OCI-LY3 (cell line): Measurements from ENCODE around the gene GPR37.

Experiments used
- H2AFZ ChIP-seq: fragments of 200-600, 300-600 bp; shearing (Covaris generic); 2 replicates; pipeline ENCODE4 v1.6.0; 2014; ENCODE audit warnings: antibody characterized with exemption, low read depth, low read length
- H3K27ac ChIP-seq: fragments of 200-600, 300-600 bp; sonication (generic); 2 replicates; pipeline ENCODE4 v1.5.1; 2014; ENCODE audit warnings: mild to moderate bottlenecking, low read length, moderate library complexity, mixed read lengths
- H3K27me3 ChIP-seq: fragments of 200-600, 300-600 bp; sonication (generic); 2 replicates; pipeline ENCODE4 v1.6.1; 2014; ENCODE audit warnings: low read depth, low read length, mixed read lengths
- H3K36me3 ChIP-seq: fragments of 200-600, 300-600 bp; sonication (generic); replicated peaks from 2 replicates; pipeline ENCODE3; 2014; ENCODE audit warnings: low read depth, low read length, mixed read lengths
- H3K4me1 ChIP-seq: fragments of 300-600, 200-600 bp; sonication (generic); 2 replicates; pipeline ENCODE4 v1.6.1; 2014; ENCODE audit warnings: low read length, mixed read lengths
- H3K4me2 ChIP-seq: fragments of 200-600, 300-600 bp; sonication (generic); 2 replicates; pipeline ENCODE4 v1.6.1; 2014; ENCODE audit warnings: low read length, mixed read lengths
- H3K4me3 ChIP-seq: fragments of 300-600, 200-600 bp; sonication (generic); 2 replicates; pipeline ENCODE4 v1.5.1; 2014; ENCODE audit warnings: antibody characterized with exemption, mild to moderate bottlenecking, low read length, moderate library complexity
- H3K79me2 ChIP-seq: fragments of 300-600, 200-600 bp; shearing (Covaris generic); 2 replicates; pipeline ENCODE4 v1.6.1; 2014; ENCODE audit warnings: mild to moderate bottlenecking, low read length, mixed read lengths
- H3K9ac ChIP-seq: fragments of 300-600, 200-600 bp; shearing (Covaris generic); 2 replicates; pipeline ENCODE4 v1.6.0; 2014; ENCODE audit warnings: mild to moderate bottlenecking, low read length, moderate library complexity
- H3K9me3 ChIP-seq: fragments of 200-600, 300-600 bp; shearing (Covaris generic); 2 replicates; pipeline ENCODE4 v1.6.1; 2014; ENCODE audit warnings: low read length, mixed read lengths; ENCODE audit not compliant: insufficient read depth
- H4K20me1 ChIP-seq: fragments of 200-600, 300-600 bp; sonication (generic); 2 replicates; pipeline ENCODE4 v1.6.1; 2016; ENCODE audit warnings: low read length, mixed read lengths; ENCODE audit not compliant: insufficient read depth
- CTCF ChIP-seq: fragments of 200-600, 300-600 bp; sonication (generic); IDR thresholded peaks from 2 replicates; pipeline ENCODE4 v1.5.1; 2014; ENCODE audit warnings: antibody characterized with exemption, low read length, low read depth
- EZH2phosphoT487 ChIP-seq: fragments of 200-600 bp; shearing (Covaris generic); IDR thresholded peaks from 2 replicates; pipeline ENCODE4 v1.6.1; 2018; ENCODE audit warnings: antibody characterized with exemption, mixed run types, low read depth

Gene GPR37

GRCh38 chr7:124737760-124738300 is 27.8 kb downstream of the GPR37 start:
- Histone ChIP-seq H3K9me3 (no peaks in the 10 kb centered on the region), H2AFZ (no peak overlapping the region), H4K20me1 (no peaks in the 10 kb centered on the region), H3K27ac (no peak overlapping the region), H3K79me2 (no peaks in the 10 kb centered on the region), H3K36me3 (no peaks in the 10 kb centered on the region), H3K9ac (no peak overlapping the region), H3K4me1 (peaks cover 15% of the 10 kb centered on the region), H3K27me3 (no peaks in the 10 kb centered on the region), H3K4me2 (peak overlapping the region; percentile 29), H3K4me3 (no peak overlapping the region)
- TF ChIP-seq EZH2phosphoT487 = no peak
- TF ChIP-seq CTCF = no peak

DNA sequence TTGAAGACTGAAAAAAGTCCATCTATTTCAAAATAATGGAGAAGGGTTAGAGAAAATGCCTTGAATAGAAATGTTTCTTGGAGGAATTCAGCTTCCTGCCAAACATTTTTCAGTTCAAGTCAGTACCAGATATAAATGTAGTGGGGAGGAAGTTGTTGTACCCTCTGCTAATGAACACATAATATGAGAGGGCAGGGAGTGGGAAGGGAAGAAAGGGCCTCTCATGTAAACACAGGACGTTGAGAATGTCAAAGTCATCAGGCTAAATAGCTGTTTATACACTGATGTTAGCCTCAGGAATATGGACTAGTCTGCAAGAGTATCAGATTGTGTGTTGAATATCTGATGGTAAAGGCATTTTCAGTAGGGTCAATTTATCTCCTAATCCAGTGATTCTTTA is 37.0 kb downstream of the GPR37 start:
- Histone ChIP-seq H3K27me3 (no peaks in the 10 kb centered on the region), H4K20me1 (no peaks in the 10 kb centered on the region), H3K4me3 (no peak overlapping the region), H3K36me3 (no peaks in the 10 kb centered on the region), H3K27ac (no peak overlapping the region), H2AFZ (no peak overlapping the region), H3K9me3 (no peaks in the 10 kb centered on the region), H3K4me2 (no peak overlapping the region), H3K79me2 (no peaks in the 10 kb centered on the region), H3K4me1 (no peaks in the 10 kb centered on the region), H3K9ac (no peak overlapping the region)
- no peak for TF ChIP-seq CTCF
- no peak for TF ChIP-seq EZH2phosphoT487

- Histone ChIP-seq H3K9ac (no peak overlapping the region), H3K4me1 (peaks cover 6% of the 10 kb centered on the region; the same call in 1 of the 2 replicates), H3K79me2 (no peaks in the 10 kb centered on the region), H3K4me2 (no peak overlapping the region), H3K36me3 (no peaks in the 10 kb centered on the region), H3K4me3 (no peak overlapping the region), H2AFZ (no peak overlapping the region), H3K27me3 (no peaks in the 10 kb centered on the region), H3K27ac (no peak overlapping the region), H4K20me1 (no peaks in the 10 kb centered on the region), H3K9me3 (no peaks in the 10 kb centered on the region)
- no peak for TF ChIP-seq EZH2phosphoT487
- no peak for TF ChIP-seq CTCF
Measured at GRCh38 chr7:124724507-124725192, 40.9 kb downstream of the GPR37 start.

DNA sequence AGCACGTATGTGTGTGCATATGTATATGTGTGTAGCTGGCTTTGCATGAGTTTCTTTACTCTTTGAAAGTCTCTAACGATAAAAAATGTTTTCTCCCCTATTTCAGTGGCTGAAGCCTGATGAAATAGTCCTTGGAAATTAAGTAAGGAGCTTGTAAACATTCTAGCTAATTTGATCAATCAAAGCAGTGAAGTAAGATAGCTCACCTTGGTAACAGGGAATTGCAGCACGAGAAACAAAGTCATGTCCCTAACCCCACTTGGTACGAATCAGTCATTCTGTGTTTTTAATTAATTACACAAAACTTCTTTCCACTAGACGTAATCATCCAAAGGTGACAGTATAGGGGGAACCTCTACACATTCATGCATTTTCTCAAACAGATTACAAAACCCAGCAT is 41.5 kb downstream of the GPR37 start:
- TF ChIP-seq CTCF = no peak
- no peak for TF ChIP-seq EZH2phosphoT487
- Histone ChIP-seq H3K9me3 (no peaks in the 10 kb centered on the region), H3K36me3 (no peaks in the 10 kb centered on the region), H3K4me3 (no peak overlapping the region), H3K27ac (no peak overlapping the region), H3K4me1 (peaks cover 6% of the 10 kb centered on the region; the same call in 1 of the 2 replicates), H2AFZ (no peak overlapping the region), H3K27me3 (no peaks in the 10 kb centered on the region), H3K9ac (no peak overlapping the region), H3K4me2 (no peak overlapping the region), H3K79me2 (no peaks in the 10 kb centered on the region), H4K20me1 (no peaks in the 10 kb centered on the region)
